Head of caudate nucleus (tissue), 42 donors: ENCODE results near the gene PPP1R15A.
A peak's percentile ranks its signal among the peaks of the same experiment; 100 is the strongest.
"Not testable (repeated sequence)": the region's sequence is repeated elsewhere in the genome, so short reads cannot be mapped to it uniquely, and the experiment has no call there.

Experiments
- DNase-seq, 42 donors: peaks; one replicate each; pipeline versions ENCODE4 v3.0.0 to v3.0.0-alpha.2; 2020 to 2021; ENCODE audit warnings: mixed read lengths in 7 of 42
- intact Hi-C: fragments of 100-400 bp; cut with DNase I; formaldehyde crosslinking; loops from one replicate; pipeline ENCODE4 v1.15.0; 2022

Gene PPP1R15A

DNA sequence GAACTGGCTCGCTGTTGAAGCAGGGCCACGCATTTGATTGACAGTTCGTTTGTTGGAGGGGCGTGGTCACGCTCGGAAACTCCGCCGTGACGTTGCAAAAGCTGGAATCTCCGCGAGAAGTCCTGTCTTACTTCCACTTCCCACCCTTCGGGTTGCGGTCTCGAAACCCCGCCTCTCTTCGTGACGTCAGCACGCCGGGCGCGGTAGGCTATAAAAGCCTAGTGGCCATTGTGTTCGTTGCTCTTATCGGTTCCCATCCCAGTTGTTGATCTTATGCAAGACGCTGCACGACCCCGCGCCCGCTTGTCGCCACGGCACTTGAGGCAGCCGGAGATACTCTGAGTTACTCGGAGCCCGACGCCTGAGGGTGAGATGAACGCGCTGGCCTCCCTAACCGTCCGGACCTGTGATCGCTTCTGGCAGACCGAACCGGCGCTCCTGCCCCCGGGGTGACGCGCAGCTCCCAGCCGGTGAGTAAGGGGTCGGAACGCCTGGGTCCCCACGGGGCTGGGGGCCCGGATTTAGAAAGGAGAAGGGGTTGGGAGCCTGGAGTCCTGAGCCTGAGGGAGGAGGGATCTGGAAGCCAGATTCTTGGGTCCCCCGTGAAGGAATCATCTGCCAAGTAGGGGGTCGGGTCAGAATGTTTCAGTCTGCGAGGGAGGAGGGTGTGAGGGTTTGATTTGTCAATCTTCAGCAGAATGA is at the start of gene PPP1R15A:
PPP1R15A (plus strand) TSS at position 240 of the 702 bp plus-strand sequence. CDS start 813 bp downstream, outside the sequence.
- intact Hi-C loops = no loop called here
- peak; percentile 95 to 100 (median 99) for DNase-seq

DNA sequence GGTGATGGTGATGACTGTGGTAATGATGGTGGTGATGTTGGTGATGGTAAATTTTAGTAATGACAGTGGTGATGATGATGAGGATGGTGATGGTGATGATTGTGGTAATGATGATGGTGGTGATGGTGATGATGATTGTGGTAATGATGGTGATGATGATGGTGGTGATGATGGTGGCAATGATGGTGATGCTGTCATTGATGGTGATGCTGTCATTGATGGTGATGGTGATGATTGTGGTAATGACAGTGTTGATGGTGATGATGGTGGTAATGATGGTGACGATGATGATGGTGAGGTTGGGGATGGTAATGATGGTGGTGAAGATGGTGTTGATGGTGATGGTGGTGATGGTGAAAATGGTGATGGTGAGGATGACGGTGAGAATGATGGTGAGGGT is 49.7 kb upstream of the PPP1R15A start:
- intact Hi-C loops = no loop called here

DNA sequence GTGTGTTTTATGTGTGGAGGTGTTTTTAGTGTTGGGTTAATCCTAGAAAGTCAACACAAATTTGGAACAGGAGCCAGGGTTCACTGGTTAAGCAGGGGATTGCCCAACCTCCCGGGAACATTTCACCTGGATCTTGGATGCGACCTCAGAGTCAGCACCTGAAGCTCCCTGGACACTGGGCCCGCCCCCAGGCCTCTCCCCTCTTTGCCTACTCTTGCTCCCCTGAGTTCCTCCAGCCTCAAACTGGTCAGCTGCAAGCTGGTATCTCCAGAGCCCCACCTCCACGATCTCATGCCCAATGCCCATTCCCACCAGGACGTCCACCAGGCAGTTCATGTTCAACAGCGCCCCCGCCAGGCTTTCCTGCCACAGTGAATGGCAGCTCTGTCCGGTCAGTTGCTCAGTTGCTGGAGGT is 45.6 kb upstream of the PPP1R15A start:
- no peak for DNase-seq

More for the DNA sequence above, 49.7 kb upstream of the PPP1R15A start:
- DNase-seq = no peak

DNA sequence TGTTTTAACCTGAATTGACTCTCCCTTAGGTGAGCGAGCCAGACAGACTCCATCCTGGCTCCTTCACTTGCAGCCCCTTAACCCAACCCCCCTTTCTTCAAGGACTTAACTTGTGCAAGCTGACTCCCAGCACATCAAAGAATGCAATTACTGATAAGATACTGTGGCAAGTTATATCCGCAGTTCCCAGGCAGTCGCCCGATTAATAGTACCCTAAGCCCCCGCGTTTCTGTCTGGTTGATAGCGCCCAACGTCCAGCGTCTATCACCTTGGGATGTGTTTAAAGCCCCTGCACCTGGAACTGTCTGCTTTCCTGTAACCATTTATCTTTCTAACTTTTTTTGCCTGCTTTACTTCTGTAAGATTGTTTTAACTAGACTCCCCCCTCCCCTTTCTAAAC is 42.1 kb upstream of the PPP1R15A start:
- intact Hi-C loops = loop anchor here (5.0 to 10.0 kb wide), 2 partner anchors 33 to 185 kb away; partner anchors contain the start of gene CA11
- no peak for DNase-seq

More for the DNA sequence above, 45.6 kb upstream of the PPP1R15A start:
- intact Hi-C loops = no loop called here

DNA sequence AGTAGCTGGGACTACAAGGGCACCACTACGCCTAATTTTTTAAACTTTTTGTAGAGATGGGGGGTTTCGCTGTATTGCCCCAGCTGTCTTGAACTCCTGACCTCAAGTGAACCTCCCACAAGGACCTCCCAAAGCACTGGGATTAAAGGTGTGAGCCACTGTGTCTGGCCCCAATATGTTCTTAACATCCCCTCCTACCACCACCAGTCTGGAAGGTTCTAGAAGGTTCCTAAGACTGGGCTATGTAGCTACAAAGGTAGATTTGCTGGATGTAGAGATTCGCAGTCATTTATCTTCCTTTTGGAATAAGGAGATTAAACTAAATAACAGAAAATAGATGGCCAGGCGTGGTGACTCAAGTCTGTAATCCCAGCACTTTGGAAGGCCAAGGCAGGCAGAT is 41.3 kb upstream of the PPP1R15A start:
- intact Hi-C loops = loop anchor here (5.0 to 10.0 kb wide), 2 partner anchors 34 to 186 kb away; partner anchors contain the start of gene CA11
- DNase-seq = no peak

DNA sequence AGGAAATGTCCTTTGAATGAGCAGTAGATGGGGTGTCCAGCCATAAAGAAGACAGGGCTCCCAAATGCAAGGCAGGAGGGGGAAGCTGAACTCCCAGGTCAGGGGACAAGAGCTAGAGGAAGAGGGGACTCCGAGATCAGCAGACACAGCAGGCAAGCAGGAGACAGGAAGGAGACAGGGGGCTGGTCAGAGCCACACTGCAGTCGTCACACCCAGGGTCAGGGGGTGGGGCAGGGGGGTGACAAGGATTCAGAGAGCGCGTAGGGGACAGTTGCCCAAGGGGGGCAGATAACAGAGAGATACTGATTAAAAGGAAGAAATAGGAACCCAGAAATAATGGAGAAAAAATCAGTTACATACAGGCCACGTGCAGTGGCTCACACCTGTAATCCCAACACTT is 39.2 kb upstream of the PPP1R15A start:
- intact Hi-C loops = loop anchor here (5.0 to 10.0 kb wide), 2 partner anchors 36 to 188 kb away; partner anchors contain the start of gene CA11
- no peak for DNase-seq

DNA sequence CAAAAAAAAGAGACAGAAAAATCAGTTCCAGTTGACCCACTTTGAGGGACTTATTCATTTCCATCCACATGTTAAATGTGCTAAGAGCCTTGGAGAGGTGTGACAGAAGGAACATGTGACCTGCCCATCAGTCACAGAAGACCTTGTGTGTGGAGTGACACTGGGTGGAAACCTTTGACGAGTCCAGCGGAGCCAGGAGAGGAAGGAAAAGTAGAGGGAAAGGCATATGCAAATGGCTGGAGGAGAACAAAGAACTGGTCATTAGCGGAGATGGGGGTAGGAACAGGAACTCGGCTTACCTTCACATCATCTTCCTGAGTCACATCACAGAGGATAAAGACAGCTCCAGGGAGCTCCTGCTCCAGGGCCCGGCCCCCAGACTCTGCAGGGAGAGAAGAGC is 38.2 kb upstream of the PPP1R15A start:
- DNase-seq = no peak
- intact Hi-C loops = loop anchor here (5.0 to 10.0 kb wide), 2 partner anchors 37 to 189 kb away; partner anchors contain the start of gene CA11

DNA sequence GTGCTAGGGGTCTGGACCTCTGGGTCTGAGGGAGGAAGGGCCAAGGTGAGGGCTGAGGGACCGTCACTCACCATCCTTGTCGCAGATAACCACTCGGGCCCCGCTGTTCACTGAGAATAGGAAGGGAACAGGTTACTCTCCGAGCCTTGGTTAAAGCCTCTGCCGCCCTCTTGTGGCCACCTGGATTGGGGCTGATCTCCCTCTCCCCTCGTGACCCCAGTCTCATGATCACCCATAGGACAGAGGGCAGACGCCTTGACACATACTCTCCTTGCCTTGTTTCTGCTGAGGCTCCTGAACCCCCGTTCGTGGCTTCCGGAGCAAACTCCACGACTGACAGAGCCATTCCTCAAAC is 36.5 kb upstream of the PPP1R15A start:
- intact Hi-C loops = loop anchor here (10.0 kb wide), 1 partner anchor 191 kb away; the partner anchor contains the start of gene CA11

DNA sequence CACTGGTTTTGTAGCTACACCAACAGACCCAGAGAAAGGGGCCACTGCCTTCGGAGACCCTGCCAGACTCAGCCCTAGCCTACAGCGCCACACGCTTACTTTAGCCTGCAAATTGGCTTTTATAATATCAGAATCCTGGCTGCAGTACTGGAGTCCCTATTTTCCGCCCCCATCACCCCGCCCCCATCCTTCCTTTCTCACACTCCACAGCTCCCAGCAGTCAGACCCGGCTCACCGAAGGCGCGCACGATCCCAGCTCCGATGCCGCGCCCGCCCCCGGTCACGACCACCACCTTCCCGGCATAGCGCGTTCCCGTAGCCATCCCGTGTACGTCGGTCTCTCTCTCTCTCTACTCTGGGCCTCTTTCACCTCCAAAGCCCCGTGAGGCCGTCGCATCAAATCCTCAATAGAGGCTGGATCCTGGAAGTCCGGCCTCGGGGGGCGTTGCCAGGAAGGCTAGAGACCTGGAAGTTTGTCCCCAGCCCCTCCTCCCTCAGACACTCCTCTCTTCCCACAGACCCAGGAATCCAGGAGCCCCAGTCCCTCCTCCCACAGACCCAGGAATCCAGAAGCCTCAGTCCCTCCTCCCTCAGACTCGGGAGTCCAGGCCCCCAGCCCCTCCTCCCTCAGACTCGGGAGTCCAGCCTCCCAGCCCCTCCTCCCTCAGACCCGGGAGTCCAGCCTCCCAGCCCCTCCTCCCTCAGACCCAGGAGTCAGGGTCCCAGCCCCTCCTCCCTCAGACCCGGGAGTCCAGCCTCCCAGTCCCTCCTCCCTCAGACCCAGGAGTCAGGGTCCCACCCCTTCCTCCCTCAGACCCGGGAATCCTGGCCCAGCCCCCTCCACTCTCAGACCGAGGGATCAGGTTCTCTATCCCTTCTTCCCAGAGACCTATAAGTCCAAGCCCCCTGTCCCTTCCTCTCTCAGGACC is 35.9 kb upstream of the PPP1R15A start, which contains the start of gene HSD17B14:
HSD17B14 (minus strand) TSS at position 403 of the 929 bp plus-strand sequence; CDS start at position 323, 80 bp downstream.
- intact Hi-C loops = loop anchor here (10.0 kb wide), 1 partner anchor 192 kb away; the partner anchor contains the start of gene CA11

More for the DNA sequence above, 36.5 kb upstream of the PPP1R15A start:
- DNase-seq = peak; percentile 87 to 97 (median 94)

DNA sequence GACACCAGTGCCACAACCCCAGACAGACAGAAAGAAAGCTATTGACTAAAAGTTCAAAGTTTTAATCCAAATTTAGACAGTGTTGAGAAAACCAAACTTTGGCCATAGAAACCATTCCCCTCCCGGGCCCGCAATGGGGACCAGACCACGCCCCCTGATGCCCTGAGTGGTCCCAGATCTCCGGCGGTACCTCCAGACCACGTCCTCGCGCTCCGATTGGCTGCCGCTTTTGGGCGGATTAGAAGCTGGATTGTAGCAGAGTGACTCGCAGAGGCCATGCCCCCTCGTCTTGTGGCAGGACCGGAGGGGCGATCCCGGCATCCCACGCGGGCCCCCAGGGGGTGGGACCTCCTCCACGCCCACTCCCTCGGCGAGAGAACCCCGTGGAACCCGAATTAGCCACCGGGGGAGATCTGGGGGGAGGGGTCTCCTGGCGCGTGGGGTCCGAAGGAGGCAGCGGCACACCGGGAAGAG is 35.1 kb upstream of the PPP1R15A start:
- intact Hi-C loops = loop anchor here (10.0 kb wide), 1 partner anchor 192 kb away; the partner anchor contains the start of gene CA11
- DNase-seq = peak; percentile 72 to 94 (median 87)

More for the DNA sequence above, 35.9 kb upstream of the PPP1R15A start, which contains the start of gene HSD17B14:
- peak in 32 of 42 donors; percentile 11 to 65 (median 40) for DNase-seq

DNA sequence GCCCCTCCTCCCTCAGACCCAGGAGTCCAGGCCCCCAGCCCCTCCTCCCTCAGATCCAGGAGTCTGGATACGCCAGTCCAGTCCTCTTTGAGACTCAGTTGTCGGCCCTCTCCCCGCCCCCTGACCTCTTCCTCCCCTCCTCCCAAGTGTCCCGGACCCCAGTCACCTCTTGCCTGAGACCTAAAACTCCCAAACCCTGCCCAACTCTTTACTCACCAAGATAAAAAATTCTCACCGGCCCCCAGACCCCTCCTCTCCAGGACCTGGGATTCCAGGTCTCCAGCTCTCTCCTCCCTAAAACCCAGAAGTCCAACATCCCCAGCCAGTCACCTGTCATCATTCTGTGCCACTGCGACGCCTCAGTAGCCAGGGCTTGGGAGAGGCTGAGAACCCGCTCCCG is 34.5 kb upstream of the PPP1R15A start:
- intact Hi-C loops = loop anchor here (10.0 kb wide), 1 partner anchor 193 kb away; the partner anchor contains the start of gene CA11
- peak in 1 of 42 donors; percentile 18 for DNase-seq

DNA sequence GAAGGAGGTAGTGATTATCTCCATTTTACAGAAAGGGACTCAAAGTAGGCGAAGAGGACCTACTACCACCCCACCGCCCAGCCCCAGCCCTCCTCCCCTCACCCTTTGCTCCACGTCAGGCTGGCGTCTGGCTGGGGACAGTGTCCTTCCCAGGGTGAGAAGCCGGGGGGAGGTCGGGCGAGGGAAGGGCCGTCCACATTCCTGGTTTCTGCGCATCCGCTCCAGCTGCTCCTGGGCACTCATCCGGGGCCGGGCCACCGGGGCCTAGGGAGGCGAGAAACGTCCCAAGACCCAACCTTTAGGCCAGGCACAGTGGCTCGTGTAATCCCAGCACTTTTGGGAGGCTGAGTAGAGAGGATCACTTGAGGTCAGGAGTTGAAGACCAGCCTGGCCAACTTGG is 31.2 kb upstream of the PPP1R15A start:
- no peak for DNase-seq
- intact Hi-C loops = no loop called here

DNA sequence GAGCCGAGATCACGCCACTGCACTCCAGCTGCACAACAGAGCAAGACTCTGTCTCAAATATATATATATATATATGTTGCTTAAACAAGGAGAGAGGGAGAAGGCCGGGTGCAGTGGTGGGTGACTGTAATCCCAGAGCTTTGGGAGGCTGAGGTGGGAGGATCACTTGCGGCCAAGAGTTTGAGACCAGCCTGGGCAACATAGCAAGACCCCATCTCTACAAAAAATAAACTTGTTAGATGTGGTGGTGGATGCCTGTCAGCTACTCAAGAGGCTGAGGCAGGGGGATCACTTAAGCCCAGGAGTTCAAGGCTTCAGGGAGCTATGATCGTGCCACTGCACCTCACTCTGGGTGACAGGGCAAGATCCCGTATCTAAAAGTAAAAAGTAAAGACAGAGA is 30.6 kb upstream of the PPP1R15A start:
- DNase-seq = no peak
- intact Hi-C loops = no loop called here

DNA sequence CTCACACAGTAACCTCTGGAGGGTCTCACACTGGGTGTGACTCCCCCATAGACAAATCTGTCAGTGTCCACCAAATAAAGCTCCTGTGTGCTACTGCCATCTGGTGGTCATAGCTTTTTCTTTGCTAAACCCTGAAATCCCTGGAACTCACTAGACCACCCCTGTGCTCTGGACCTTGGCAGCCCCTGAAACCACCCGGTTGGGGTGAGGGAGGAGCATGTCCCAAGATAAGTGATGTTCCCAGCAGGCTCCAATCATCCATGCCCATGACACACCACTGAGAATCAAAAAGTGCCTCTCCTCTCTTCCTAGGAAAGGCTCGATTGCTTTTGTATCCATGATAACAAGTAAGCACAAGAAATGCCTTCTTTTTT is 29.4 kb upstream of the PPP1R15A start:
- DNase-seq = peak in 35 of 42 donors; percentile 12 to 84 (median 49)
- intact Hi-C loops = no loop called here

DNA sequence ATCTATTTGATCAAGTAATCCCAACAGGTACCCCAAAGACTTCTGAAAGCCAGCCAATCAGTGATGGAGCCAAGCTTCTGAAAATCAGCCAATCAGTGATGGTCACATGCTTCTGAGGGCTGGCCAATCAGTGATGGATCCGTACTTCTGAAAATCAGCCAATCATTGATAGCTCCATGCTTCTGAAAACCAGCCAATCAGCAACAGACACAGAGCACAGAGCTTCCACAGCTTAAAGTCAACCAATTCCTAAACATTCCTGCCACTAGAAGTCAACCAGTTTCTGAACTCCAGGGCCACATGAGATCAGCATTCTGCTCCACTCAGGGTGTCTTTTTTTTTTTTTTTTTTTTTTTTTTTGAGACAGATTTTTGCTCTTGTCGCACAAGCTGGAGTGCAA is 27.7 kb upstream of the PPP1R15A start:
- DNase-seq = no peak
- intact Hi-C loops = no loop called here

DNA sequence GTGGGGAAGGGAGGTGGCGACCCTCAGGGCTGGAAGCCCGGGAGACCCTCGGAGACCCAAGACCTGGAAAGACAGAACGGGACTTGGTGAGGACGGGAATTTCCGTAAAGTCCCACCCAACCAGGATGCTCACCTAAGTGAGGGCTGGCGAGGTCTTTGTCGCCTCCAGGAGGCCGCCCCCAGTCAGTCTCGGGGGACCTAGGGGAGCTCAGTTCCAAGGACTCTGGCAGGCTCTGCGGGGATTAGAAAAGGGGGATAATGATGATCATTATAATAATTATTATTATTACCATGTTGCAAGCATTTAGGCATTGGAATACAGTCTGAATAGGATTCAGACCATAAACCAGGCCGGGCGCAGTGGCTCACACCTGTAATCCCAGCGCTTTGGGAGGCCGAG is 26.8 kb upstream of the PPP1R15A start:
- DNase-seq = no peak
- intact Hi-C loops = no loop called here

DNA sequence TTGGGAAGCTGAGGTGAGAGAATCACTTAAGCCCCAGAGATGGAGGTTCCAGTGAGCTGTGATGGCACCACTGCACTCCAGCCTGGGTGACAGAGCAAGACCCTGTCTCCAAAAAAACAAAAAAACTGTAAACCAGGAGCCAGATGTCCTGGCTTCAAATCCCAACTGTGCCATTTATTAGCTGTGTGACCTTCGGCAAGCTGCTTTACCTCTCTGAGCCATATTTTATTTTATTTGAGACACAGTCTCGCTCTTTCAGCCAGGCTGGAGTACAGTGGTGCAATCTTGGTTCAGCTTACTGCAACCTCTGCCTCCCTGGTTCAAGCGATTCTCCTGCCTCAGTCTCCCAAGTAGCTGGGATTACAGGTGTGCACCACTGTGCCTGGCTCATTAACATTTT is 25.6 kb upstream of the PPP1R15A start:
- intact Hi-C loops, DNase-seq: not testable (repeated sequence)

DNA sequence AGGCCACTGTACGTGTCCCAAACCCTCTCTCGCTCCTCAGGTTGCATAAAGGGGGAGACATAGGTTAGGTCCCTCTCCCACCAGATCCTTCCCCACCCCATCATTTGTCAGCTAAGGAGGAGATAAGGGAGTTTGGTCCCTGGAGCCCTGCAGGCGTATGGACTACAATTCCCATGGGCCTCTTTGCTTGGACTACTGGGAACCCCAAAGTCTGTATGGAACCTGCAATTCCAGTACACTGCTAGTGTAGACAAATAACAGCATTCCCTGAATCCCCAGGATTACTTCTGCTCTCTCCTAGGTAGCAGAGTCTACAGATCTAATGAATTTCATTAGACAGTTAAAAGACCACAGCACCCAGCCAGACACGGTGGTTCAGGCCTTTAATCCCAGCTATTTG is 19.9 kb upstream of the PPP1R15A start:
- intact Hi-C loops = no loop called here
- DNase-seq = no peak

DNA sequence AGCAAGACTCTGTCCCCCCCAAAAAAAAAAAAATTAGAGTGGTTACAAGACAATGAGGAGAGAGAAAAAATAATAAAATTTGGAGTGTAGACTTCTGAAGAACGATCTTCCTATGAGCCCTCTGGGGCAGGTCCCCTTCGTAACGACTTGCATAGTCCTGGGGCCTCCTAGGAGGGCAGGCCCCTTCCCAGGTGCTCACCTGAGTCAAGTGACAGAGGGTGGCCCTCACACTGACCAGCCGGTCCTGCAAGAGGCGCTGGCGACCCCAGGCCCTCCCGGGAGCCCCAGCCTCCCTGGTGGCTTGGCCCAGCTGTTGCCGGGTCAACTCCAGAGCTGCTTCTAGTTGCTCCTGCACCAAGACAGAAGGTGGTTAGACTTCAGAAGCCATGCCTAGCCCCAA is 18.7 kb upstream of the PPP1R15A start:
- intact Hi-C loops = no loop called here
- no peak for DNase-seq
